CD8-positive, alpha-beta memory T cell (primary cell): ENCODE measurements around the gene DMRTB1. TPM values are rescaled to one million over a fixed set of nuclear protein-coding genes. Genes with fewer than 3 reads are reported as not detected.

Source experiments
- CTCF ChIA-PET: fragments of 350-600 bp; sonication (Branson Sonifier 250); formaldehyde crosslinking; loops from one replicate; lab custom pipeline; 2021; ENCODE audit warnings: antibody characterized with exemption; lab: Charles Lee
- POLR2A ChIA-PET: fragments of 350-600 bp; sonication (Branson Sonifier 250); formaldehyde crosslinking; loops from one replicate; lab custom pipeline; 2021; ENCODE audit warnings: antibody characterized with exemption; lab: Charles Lee
- DNase-seq, 5 donors: peaks; one replicate each; pipeline versions ENCODE4 v3.0.0 to v3.0.0-alpha.2; 2020 to 2022; ENCODE audit warnings: mixed read lengths in 1 of 5
- H3K27ac ChIP-seq: one replicate; pipeline ENCODE4 v1.7.0; 2013; ENCODE audit warnings: low read depth, mild to moderate bottlenecking, low read length, moderate library complexity
- H3K27me3 ChIP-seq: 2 replicates; pipeline ENCODE4 v1.7.0; 2013; ENCODE audit warnings: low read length, mild to moderate bottlenecking; ENCODE audit not compliant: insufficient read depth, poor library complexity, severe bottlenecking
- H3K36me3 ChIP-seq: 2 replicates; pipeline ENCODE4 v1.7.0; 2013; ENCODE audit warnings: mild to moderate bottlenecking, low read length, moderate library complexity; ENCODE audit not compliant: insufficient read depth
- H3K4me1 ChIP-seq: 2 replicates; pipeline ENCODE4 v1.7.0; 2013; ENCODE audit warnings: mild to moderate bottlenecking, low read length, moderate library complexity; ENCODE audit not compliant: insufficient read depth
- H3K4me3 ChIP-seq: 2 replicates; pipeline ENCODE4 v1.7.0; 2013; ENCODE audit warnings: mild to moderate bottlenecking, low read length
- H3K9me3 ChIP-seq: 2 replicates; pipeline ENCODE4 v1.7.0; 2013; ENCODE audit warnings: mild to moderate bottlenecking, low read length
- H3K27ac Mint-ChIP-seq, 8 donors: one replicate each; pipeline ENCODE4 v1.8.0; 2020 to 2021; ENCODE audit warnings: mixed read lengths in 8 of 8, mild to moderate bottlenecking in 6 of 8, inconsistent platforms in 3 of 8, moderate library complexity in 3 of 8
- H3K27me3 Mint-ChIP-seq, 2 donors: one replicate each; pipeline ENCODE4 v1.8.0; 2020 to 2021; ENCODE audit warnings: mixed read lengths in 2 of 2, mild to moderate bottlenecking in 1 of 2, moderate library complexity in 1 of 2
- H3K36me3 Mint-ChIP-seq, 3 donors: one replicate each; pipeline ENCODE4 v1.8.0; 2020 to 2021; ENCODE audit warnings: mixed read lengths in 3 of 3, inconsistent platforms in 1 of 3, mild to moderate bottlenecking in 1 of 3
- H3K4me1 Mint-ChIP-seq, 3 donors: one replicate each; pipeline ENCODE4 v1.8.0; 2020 to 2021; ENCODE audit warnings: mixed read lengths in 3 of 3, inconsistent platforms in 1 of 3, mild to moderate bottlenecking in 1 of 3
- H3K4me3 Mint-ChIP-seq, 7 donors: one replicate each; pipeline ENCODE4 v1.8.0; 2020 to 2021; ENCODE audit warnings: mixed read lengths in 7 of 7, mild to moderate bottlenecking in 6 of 7, moderate library complexity in 4 of 7, inconsistent platforms in 2 of 7
- H3K9me3 Mint-ChIP-seq, 5 donors: one replicate each; pipeline ENCODE4 v1.8.0; 2020 to 2022; ENCODE audit warnings: mixed read lengths in 5 of 5, mild to moderate bottlenecking in 3 of 5, moderate library complexity in 2 of 5, inconsistent platforms in 1 of 5
- polyA plus RNA-seq: library from polyadenylated mRNA; unstranded; fragments of 300-500 nt; fragmentation: Illumina TruSeq; gene quantifications from one replicate; pipeline ENCODE4 v1.2.3, GENCODE V29; 2021
- total RNA-seq, 2 experiments: library from RNA; stranded (reverse); gene quantifications; one replicate each; pipeline ENCODE4 v1.2.3, GENCODE V29; 2021

The DMRTB1 gene
- total and polyA plus RNA-seq, 3 experiments from 2014 or later: not detected

DNA sequence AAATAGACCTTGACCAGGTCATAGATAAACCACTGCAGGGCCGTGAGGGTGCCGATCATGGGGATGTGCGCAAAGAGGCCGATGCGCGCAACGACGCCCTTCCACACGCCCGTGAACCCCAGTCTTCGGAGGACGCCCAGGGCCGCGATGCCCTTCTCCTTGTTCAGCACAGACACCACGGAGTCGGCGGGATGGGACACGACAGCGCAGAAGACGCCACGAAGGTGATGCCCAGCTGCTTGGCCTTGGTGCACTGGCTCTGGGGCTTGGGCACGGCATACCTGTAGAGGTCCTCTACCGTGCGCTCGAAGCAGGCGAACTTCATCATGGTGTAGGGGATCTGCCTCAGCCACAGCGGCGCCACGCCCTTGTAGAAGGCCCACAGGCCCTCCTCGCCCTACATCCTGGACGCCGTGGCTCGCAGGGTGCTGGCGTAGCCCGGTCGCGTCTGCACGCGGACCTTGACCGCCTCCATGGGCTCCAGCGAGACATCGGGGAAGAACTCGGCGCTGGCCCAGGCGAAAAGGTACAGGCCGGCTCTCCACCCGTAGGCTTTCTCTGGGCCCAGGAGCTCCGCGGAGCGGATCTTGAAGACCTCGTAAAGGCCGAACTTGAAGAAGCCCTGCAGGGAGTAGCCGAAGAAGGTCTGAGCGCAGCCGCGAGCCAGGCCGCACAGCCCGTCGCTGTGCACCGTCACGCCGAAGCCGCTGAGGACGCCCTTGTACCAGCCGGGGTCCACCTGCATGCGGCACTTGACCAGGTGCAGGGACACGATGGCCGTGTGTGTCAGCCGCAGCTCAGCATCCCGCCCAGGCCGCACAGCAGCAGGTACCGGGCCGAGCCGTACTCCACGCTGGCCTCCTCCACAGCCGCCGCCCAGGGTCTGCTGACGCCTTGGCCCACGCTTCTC lies 20.5 kb upstream of the DMRTB1 start:
- ChIA-PET CTCF (no interaction called here), POLR2A (no interaction called here)
- H3K4me3 Mint-ChIP-seq: no peak overlapping the region
- H3K4me3 ChIP-seq: no peak overlapping the region
- H3K36me3 Mint-ChIP-seq: no peaks in the 10 kb centered on the region
- no peaks in the 10 kb centered on the region for H3K9me3 ChIP-seq
- peaks cover 9 to 20% of the 10 kb centered on the region in 2 donors for H3K27me3 Mint-ChIP-seq
- no peaks in the 10 kb centered on the region for H3K27me3 ChIP-seq
- no peak for DNase-seq
- no peaks in the 10 kb centered on the region for H3K4me1 ChIP-seq
- H3K27ac ChIP-seq: no peak overlapping the region
- no peaks in the 10 kb centered on the region for H3K36me3 ChIP-seq
- H3K4me1 Mint-ChIP-seq: peaks cover 0 to 1% (median 0%) of the 10 kb centered on the region in 3 donors
- no peak overlapping the region for H3K27ac Mint-ChIP-seq
- H3K9me3 Mint-ChIP-seq: no peaks in the 10 kb centered on the region

DNA sequence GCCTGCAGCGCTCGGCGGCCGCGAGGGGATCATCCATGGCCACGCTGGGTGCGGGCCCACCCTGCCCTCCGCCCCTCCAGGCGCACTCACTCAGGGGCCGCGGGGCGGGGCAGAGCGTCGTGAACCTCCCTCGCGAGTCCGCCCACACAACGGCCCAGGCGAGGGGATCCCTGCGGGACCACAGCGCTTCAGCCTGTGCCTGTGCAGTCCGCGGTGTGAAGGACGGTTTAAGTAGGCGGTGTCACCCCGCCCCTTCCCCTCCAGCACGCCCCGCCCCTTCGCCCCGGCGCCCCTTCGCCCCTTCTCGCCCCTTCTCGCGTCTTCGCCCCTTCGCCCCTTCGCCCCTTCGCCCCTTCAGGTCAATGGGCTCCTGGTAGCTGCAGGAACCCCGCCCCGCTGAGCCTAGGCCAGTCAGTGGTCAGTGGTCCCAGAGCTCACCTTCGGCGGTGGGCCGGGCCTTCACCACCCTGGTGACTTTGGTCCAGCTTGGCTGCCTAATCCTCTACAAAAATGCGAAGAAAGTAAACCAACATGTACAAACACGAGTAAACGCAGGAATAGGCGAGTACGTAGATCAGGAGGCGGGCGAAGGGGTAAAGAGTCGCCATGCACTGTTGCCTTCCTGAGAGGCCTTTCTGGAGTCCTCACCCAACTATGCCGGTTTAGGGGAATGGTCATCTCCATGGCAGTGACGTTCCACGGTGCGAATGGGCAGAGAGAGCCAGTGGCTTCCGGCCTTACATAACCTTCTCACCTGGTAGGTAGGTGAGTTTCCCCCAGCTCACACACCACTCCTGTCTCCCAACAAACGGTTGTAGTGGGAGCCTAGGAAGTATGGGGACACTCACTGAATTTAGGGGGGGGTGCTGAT lies 19.6 kb upstream of the DMRTB1 start:
- ChIA-PET CTCF (no interaction called here), POLR2A (no interaction called here)
- peaks cover 5 to 12% of the 10 kb centered on the region in 2 donors for H3K27me3 Mint-ChIP-seq
- no peaks in the 10 kb centered on the region for H3K4me1 ChIP-seq
- H3K36me3 Mint-ChIP-seq: no peaks in the 10 kb centered on the region
- H3K9me3 ChIP-seq: no peaks in the 10 kb centered on the region
- H3K27me3 ChIP-seq: no peaks in the 10 kb centered on the region
- H3K4me3 ChIP-seq: no peak overlapping the region
- H3K36me3 ChIP-seq: no peaks in the 10 kb centered on the region
- no peaks in the 10 kb centered on the region for H3K4me1 Mint-ChIP-seq
- no peak for DNase-seq
- H3K27ac ChIP-seq: no peak overlapping the region
- H3K9me3 Mint-ChIP-seq: no peaks in the 10 kb centered on the region
- H3K4me3 Mint-ChIP-seq: no peak overlapping the region
- H3K27ac Mint-ChIP-seq: no peak overlapping the region

DNA sequence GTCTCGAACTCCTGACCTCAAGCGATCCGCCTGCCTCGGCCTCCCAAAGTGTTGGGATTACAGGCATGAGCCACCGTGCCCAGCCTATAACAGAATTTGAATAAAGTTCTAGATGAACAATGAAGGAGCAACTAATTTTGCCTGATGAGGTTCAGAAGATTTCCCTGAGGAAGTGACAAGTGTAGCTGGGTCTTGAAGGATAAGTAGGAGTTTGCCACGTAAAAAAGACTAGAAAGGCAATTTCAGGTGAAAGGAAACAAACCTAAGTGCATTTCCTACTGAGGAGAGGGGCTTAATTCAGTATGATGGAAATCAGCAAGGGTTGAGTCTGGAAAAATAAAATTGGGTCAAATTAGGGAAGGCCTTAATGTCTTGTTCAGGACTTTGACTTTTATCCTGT lies 18.6 kb upstream of the DMRTB1 start:
- H3K4me1 ChIP-seq: no peaks in the 10 kb centered on the region
- no peak for DNase-seq
- H3K36me3 ChIP-seq: no peaks in the 10 kb centered on the region
- no peak overlapping the region for H3K4me3 ChIP-seq
- H3K27me3 ChIP-seq: no peaks in the 10 kb centered on the region
- Mint-ChIP-seq H3K9me3 (no peaks in the 10 kb centered on the region), H3K4me1 (no peaks in the 10 kb centered on the region), H3K36me3 (no peaks in the 10 kb centered on the region), H3K27me3 (peaks cover 4 to 8% of the 10 kb centered on the region in 2 donors), H3K27ac (peak overlapping the region in 3 of 8 donors; percentile 38 to 49 (median 43)), H3K4me3 (no peak overlapping the region)
- H3K9me3 ChIP-seq: no peaks in the 10 kb centered on the region
- ChIA-PET POLR2A (no interaction called here), CTCF (interaction anchor here (1.2 kb wide), 1 partner anchor 27 kb away, joined by 4 read pairs; no protein-coding TSS in a partner anchor)
- H3K27ac ChIP-seq: no peak overlapping the region

DNA sequence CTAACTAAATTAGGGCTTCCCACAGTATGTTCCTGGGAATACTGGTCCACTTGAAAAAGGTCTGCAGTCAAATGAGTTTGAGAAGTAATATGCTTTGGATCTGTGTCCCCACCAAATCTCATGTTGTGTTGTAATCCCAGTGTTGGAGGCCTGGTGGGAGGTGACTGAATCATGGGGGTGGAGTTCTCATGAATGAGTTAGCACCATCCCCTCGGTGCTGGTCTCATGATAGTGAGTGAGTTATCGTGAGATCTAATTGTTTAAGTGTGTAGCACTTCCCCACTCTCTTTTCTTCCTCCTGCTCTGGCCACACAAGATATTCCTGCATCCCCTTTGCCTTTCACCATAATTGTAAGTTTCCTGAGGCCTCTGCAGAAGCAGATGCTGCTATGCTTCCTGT lies 16.9 kb upstream of the DMRTB1 start:
- H3K27ac Mint-ChIP-seq: peak overlapping the region in 2 of 8 donors; percentile 33 to 72
- Histone ChIP-seq H3K27me3 (no peaks in the 10 kb centered on the region), H3K4me3 (no peak overlapping the region), H3K4me1 (no peaks in the 10 kb centered on the region), H3K36me3 (no peaks in the 10 kb centered on the region), H3K27ac (no peak overlapping the region), H3K9me3 (no peaks in the 10 kb centered on the region)
- peaks cover 0 to 4% of the 10 kb centered on the region in 2 donors for H3K27me3 Mint-ChIP-seq
- no peaks in the 10 kb centered on the region for H3K36me3 Mint-ChIP-seq
- H3K4me1 Mint-ChIP-seq: no peaks in the 10 kb centered on the region
- POLR2A ChIA-PET: no interaction called here
- no peaks in the 10 kb centered on the region for H3K9me3 Mint-ChIP-seq
- CTCF ChIA-PET: interaction anchor here (2.4 kb wide), 1 partner anchor 29 kb away, joined by 11 read pairs; no protein-coding TSS in a partner anchor
- H3K4me3 Mint-ChIP-seq: no peak overlapping the region
- DNase-seq: no peak

DNA sequence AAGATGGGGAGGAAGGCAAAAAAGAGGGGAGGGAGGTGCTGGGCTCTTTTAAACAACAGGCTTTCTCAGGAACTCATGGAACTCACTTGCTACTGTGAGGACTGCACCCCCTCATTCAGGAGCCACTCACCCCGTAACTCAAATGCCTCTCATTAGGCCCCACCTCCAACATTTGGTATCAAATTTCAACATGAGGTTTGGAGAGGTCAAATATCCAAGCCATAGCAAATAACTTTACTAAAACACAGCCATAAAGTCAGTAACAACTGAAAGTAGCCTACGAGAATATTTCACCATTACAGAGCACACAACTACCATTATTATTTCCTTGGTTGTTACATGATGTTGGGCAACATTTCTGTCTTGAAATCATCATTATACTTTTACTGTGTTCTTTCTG lies 13.1 kb upstream of the DMRTB1 start:
- no peak overlapping the region for H3K27ac Mint-ChIP-seq
- H3K27me3 Mint-ChIP-seq: peaks cover 3 to 5% of the 10 kb centered on the region in 2 donors

DNA sequence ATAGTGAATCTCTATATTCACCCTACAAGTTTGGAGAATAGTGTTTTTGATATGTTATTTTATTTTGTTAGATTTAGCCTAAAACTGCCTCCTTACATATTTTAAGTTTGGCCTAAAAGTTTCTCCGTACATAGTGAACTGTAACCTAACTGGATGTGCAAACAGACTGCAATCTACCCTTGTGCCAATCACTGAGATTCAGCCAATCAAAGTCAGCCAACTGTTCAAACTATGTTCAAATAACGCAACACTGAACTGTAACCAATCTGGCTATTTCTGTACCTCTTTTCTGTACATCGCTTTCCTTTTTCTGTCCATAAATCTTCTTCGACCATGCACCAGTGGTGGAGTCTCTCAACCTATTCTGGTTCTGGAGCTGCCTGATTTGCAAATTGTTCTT lies 11.8 kb upstream of the DMRTB1 start:
- CTCF ChIA-PET: interaction anchor here (1.0 kb wide), 1 partner anchor 53 kb away, joined by 3 read pairs; no protein-coding TSS in a partner anchor
- DNase-seq: no peak

More for the DNA sequence above, 13.1 kb upstream of the DMRTB1 start:
- no peaks in the 10 kb centered on the region for H3K4me1 Mint-ChIP-seq
- Histone ChIP-seq H3K4me3 (no peak overlapping the region), H3K27me3 (no peaks in the 10 kb centered on the region), H3K9me3 (no peaks in the 10 kb centered on the region), H3K4me1 (no peaks in the 10 kb centered on the region), H3K36me3 (no peaks in the 10 kb centered on the region), H3K27ac (no peak overlapping the region)
- ChIA-PET CTCF (no interaction called here), POLR2A (no interaction called here)
- H3K9me3 Mint-ChIP-seq: no peaks in the 10 kb centered on the region
- no peak overlapping the region for H3K4me3 Mint-ChIP-seq
- no peak for DNase-seq
- no peaks in the 10 kb centered on the region for H3K36me3 Mint-ChIP-seq

DNA sequence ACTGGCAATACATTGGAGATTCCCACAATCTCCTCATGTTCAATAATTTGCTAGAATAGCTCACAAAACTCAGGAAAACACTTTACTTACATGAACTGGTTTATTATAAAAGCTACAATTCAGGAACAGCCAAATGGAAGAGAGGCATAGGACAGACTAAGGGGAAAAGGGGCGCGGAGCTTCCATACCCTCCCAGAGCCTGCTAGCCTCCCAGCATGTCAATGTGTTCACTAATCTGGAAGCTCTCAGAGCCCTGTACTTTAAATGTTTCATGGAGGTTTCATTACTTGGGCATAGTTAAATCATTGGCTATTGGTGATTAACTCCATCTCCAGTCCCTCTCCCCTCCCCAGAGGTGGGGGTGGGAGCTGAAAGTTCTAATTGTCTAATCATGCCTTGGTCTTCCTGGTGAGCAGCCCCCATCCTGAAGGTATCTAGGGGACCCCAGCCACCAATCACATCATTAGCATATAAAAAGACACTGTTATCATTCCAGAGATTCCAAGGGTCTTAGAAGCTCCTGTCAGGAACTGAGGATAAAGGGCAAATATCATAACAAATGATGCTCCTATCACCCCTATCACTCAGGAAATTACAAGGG lies 10.9 kb upstream of the DMRTB1 start:
- Histone ChIP-seq H3K27me3 (no peaks in the 10 kb centered on the region), H3K27ac (no peak overlapping the region), H3K4me1 (no peaks in the 10 kb centered on the region), H3K4me3 (no peak overlapping the region), H3K9me3 (no peaks in the 10 kb centered on the region), H3K36me3 (no peaks in the 10 kb centered on the region)
- H3K27ac Mint-ChIP-seq: peak overlapping the region in 2 of 8 donors; percentile 30 to 71
- no peaks in the 10 kb centered on the region for H3K36me3 Mint-ChIP-seq
- CTCF ChIA-PET: interaction anchor here (1.0 kb wide), 1 partner anchor 54 kb away, joined by 3 read pairs; no protein-coding TSS in a partner anchor
- H3K9me3 Mint-ChIP-seq: no peaks in the 10 kb centered on the region
- H3K4me3 Mint-ChIP-seq: no peak overlapping the region
- no peak for DNase-seq
- POLR2A ChIA-PET: no interaction called here
- H3K27me3 Mint-ChIP-seq: peaks cover 2 to 3% of the 10 kb centered on the region in 2 donors
- no peaks in the 10 kb centered on the region for H3K4me1 Mint-ChIP-seq

More for the DNA sequence above, 11.8 kb upstream of the DMRTB1 start:
- Mint-ChIP-seq H3K4me3 (no peak overlapping the region), H3K9me3 (no peaks in the 10 kb centered on the region), H3K4me1 (no peaks in the 10 kb centered on the region), H3K27me3 (peaks cover 3 to 5% of the 10 kb centered on the region in 2 donors), H3K36me3 (no peaks in the 10 kb centered on the region), H3K27ac (peak overlapping the region in 1 of 8 donors; percentile 20)
- H3K4me3 ChIP-seq: no peak overlapping the region
- no peaks in the 10 kb centered on the region for H3K4me1 ChIP-seq
- no peaks in the 10 kb centered on the region for H3K36me3 ChIP-seq
- H3K9me3 ChIP-seq: no peaks in the 10 kb centered on the region
- no peaks in the 10 kb centered on the region for H3K27me3 ChIP-seq
- no peak overlapping the region for H3K27ac ChIP-seq
- POLR2A ChIA-PET: no interaction called here
